Epidermal melanocyte (primary cell): ENCODE measurements around the gene CHTF8.
"Not testable (repeated sequence)": the region's sequence is repeated elsewhere in the genome, so short reads cannot be mapped to it uniquely, and the experiment has no call there.

ENCODE experiments used
- DNase-seq: peaks from one replicate; pipeline ENCODE4 v3.0.0; 2011; ENCODE audit warnings: low spot score; ENCODE audit not compliant: insufficient read length

CHTF8 gene

DNA sequence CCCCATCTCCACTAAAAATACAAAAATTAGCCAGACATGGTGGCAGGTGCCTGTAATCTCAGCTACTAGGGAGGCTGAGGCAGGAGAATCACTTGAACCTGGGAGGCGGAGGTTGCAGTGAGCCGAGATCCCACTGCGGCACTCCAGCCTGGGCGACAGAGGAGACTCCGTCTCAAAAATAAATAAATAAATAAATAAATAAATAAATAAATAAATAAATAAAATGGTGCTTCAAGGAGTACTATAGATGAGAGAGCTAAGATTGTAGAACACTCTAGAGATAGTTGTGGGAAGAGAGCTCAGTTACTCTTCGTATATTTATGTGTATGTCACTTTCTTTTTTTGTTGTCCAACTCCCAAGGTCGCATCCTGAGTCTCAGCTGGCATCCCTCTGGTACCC lies 7.1 kb upstream of the CHTF8 start:
- DNase-seq, result not testable (repeated sequence)

DNA sequence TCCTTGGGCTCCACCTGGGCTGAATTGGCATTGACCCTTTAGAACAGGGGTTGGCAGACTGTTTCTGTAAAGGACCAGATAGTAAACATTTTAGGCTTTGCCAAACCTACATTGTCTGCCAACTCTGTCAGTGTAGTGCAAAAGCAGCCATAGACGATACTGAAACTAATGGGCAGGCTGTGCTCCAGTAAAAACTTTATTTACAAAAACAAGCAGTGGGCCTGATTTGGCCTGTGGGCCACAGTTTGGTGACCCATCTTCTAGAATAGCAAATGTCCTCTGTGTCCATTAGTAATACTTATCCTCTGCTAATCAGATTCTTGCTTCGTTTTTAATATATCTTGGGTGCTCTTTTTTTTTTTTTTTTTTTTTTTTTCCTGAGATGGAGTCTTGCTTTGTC lies 6.2 kb upstream of the CHTF8 start:
- DNase-seq, result no peak

DNA sequence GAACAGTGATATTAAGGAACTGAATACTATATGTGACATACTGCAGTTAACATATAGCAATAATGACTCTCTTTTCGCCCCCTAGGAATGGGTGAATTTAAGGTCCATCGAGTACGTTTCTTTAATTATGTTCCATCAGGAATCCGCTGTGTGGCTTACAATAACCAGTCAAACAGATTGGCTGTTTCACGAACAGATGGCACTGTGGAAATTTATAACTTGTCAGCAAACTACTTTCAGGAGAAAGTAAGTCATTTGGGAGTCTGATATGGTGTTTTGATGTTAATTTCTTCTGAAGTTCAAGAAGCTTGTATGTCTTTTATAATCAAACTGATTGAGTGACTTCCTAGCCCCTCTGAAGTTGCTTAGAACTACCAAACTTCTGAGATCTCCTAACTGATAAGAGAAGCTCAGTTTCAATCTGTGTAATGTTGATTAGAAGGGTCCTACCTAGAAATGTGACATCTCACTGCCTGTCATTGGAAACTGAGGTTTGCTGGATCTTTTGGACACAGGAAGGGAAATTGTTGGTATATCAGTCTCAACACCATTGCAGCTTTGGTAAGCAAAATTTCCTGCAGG lies 1.1 kb upstream of the CHTF8 start:
- DNase-seq, result no peak

DNA sequence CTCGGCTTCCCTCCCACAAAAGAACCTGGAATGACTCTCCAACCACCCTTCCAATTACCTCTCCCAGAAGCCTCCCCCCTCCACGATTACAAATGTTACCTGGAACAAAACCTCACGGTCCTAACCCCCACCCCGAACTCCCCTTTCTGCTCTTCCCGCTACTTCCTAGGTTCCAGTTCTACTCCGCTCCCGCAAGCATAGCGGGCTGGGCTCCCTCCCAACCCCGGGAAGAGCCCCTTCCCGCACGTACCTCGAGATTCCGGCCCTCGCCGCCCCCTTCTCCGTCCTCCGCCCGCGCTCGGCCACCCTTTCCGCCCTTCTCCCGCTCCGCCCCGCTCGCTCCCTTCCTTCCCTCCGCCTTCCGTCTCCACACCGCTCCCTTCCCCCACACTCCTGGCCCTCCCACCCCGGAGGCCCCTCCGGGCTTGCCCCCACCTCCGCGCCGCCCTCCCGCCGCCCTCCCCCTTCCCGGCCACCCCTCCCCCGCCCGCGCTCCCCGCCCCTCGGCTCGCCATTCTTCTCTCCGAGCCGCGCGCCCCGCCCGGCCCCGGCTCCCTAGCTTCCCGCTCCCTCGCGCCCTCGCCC lies 457 bp downstream of the CHTF8 start:
- peak; percentile 92 for DNase-seq

DNA sequence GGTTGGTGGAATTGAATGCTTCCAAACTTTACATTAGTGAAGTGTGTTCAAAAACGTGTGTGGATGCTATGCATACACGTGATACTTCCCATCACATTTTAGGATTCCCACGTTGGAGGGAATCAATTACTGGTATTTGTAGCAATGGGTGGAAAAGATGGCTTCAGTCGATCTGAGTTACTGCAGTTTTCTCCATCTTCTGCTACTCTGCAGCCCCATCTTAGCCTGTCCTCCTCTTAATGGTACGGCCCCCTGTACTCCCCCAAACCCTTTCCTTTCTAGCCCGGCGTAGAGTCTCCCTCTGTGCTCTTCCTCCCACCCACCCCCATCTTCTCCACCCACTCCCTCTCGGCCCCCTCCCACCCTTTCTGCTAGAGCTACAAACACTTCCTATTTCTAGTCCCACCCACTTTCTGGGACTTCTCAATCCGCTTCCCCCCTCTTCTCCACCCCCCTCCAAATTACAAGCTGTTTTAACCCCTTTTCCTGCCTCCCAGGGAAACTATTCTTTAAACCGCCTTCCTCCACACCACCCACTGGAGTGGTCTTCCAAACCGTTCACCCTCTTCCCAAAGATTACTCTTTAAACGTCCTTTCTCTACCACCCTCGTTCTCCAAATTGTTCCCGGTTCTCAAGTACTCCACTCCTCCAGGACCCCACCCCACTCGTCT lies 1.1 kb downstream of the CHTF8 start:
- DNase-seq, result peak; percentile 59

DNA sequence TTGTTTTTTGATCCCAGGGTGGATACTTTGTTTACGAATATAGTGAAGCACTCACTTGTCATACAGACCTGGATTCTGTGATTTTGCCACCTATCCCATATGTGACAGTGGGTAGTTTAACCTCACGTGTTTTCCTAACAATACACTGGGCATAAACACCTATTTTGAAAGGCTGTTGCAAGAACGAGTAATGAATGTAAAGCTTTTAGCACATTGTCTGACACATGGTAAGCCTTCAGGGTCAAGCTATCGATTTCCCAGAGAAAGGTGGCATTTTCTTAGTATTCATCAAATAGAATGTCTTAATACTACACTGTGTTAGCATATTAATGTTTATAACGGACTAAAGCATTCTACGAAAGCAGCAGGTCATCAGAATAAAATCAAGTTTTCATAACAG lies 1.9 kb downstream of the CHTF8 start:
- no peak for DNase-seq

DNA sequence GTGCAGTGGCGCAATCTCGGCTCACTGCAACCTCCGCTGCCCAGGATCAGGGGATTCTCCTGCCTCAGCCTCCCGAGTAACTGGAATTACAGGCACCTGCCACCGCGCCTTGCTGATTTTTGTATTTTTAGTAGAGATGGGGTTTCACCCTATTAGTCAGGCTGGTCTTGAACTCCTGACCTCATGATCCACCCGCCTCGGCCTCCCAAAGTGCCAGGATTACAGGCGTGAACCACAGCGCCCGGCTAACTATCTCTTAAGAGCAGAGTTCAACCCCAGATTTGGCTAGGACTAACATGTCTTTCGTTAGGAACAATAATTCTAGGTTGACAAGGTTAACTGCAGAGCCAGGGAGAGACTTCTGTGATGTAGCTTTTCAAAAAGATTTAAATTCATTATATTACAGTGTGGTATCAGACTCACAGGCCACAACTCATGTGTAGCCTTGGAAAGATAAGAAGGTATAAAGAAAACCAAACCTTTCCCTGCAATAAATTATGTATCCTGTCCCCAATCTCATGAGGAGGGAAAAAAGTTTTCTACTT lies 4.3 kb downstream of the CHTF8 start:
- no peak for DNase-seq

DNA sequence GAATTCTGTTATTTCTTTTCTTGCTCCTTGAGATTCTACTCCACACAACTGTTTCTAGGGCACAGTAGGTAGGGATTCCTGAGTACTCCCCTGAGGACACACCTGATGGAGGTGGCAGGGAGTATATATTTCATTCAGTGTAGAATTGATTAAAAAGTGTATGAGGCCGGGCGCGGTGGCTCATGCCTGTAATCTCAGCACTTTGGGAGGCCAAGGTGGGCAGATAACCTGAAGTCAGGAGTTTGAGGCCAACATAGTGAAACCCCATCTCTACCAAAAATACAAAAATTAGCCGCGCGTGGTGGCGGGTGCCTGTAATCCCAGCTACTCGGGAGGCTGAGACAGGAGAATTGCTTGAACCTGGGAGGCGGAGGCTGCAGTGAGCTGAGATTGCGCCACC lies 5.6 kb downstream of the CHTF8 start:
- not testable (repeated sequence) for DNase-seq

DNA sequence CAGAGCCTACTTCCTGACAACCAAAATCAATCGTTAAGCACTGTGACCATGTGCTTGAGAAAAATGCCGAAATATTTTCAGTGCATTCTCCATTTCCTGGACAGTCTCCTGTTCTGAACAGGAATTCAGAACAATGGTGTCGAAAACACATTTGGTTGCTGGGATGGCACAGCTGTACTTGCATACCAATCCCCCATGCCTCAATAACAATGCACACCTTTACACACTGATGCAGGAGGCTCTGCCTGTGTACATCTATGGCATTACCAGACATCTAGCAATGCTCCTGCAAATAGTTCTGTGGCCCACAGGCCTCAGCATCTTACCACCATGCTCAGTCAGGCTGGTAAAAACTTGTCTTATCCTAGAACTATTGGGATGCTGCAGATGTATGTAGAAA lies 6.2 kb downstream of the CHTF8 start:
- DNase-seq, result no peak

DNA sequence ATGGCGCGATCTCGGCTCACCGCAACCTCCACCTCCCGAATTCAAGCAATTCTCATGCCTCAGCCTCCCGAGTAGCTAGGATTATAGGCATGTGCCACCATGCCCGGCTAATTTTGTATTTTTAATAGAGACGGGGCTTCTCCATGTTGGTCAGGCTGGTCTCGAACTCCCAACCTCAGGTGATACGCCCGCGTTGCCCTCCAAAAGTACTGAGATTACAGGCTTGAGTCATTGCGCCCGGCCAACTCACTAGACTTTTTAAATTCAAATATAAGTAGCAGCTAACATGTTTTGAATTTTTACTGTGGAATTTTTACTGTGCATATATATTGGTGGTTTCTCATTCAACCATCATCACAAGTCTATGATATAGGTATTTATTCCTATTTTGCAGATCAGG lies 7.4 kb downstream of the CHTF8 start:
- not testable (repeated sequence) for DNase-seq

DNA sequence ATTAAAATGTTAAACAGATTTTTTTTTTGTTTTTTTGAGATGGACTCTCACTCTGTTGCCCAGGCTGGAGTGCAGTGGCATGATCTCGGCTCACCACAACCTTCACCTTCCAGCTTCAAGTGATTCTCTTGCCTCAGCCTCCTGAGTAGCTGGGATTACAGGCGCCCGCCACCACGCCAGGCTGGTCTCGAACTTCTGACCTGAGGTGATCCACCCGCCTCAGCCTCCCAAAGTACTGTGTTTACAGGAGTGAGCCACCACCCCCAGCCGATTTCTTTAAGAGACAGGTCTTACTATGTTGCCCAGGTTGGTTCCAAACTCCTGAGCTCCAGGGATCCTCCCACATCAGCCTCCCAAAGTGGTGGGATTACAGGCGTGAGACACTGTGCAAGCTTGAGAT lies 8.0 kb downstream of the CHTF8 start:
- DNase-seq, result not testable (repeated sequence)

DNA sequence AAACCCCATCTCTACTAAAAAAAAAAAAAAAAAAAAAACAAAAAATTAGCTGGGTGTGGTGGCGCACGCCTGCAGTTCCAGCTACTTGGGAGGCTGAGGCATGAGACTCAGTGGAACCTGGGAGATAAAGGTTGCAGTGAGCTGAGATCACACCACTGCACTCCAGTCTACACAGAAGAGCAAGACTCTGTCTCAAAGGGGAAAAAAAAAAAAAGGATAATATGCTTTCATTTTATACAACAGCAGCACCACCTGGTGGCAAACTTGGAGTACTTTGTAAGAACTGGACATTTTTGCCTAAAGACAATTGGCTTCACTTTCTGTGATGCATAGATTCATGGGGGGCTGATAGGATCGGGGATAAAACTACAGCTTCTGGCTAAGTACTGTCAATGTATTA lies 8.5 kb downstream of the CHTF8 start:
- peak; percentile 50 for DNase-seq

DNA sequence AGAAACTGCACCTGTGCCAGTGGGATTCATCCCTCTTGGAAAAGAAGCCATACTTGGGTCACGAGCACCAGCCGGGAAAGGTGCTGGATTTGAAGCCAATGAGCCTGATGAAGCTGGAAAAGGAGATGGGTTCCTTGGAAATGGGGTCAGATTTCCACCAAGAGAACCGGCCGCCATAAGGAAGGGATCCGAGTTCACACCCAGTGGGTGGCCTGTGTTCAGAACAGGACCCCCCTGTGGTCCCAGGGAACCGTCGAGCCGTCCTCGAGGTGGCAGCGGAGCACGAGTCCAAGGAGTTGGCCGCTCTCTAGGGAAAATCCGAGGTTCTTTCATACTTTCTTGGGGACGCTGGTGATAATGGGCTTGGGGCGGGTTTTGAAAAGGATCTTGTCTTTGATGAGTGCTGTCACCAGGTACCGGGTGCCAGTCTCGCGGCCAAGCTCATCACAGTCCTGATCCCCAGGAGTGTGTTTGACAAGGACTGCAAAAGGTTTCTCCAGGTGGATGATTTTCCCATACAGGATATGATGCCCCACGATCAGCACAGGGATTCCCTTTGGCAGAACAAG lies 12.2 kb downstream of the CHTF8 start:
- DNase-seq, result no peak

DNA sequence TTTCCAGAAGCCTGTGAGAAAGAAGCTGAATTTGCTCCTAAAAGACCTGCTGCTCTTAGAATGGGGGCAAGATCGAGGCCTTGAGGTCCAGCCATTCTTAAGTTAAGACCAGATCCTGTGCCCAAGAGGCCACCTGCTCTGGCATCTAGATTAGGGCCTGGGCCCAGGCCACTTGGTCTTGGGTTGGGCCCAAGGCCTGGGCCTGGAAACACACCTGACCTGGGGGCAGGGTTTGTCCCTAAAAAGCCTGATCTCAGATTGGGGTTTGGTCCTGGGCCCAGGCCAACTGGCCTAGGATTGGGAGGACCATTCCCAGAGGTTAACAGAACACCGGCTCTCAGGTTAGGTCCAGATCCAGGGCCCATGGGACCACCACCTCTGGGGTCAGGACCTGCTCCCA lies 12.9 kb downstream of the CHTF8 start:
- no peak for DNase-seq

DNA sequence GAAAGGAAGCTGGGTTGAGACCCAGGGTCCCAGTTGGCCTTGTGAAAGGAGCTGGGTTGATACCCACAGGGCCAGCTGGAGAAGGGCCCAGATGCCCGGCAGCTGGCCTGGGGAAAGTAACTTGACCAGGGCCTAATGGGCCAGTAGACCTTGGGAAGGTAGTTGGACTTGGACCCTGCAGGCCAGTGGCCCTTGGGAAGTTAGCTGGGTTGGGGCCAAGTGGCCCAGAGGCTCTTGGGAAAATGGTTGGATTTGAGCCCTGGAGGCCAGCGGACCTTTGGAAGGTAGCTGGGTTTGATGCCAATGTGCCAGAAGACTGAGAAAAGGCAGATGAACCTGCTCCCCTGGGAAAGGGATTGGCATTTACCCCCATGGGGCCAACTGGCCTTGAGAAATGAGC lies 13.4 kb downstream of the CHTF8 start:
- DNase-seq, result no peak

DNA sequence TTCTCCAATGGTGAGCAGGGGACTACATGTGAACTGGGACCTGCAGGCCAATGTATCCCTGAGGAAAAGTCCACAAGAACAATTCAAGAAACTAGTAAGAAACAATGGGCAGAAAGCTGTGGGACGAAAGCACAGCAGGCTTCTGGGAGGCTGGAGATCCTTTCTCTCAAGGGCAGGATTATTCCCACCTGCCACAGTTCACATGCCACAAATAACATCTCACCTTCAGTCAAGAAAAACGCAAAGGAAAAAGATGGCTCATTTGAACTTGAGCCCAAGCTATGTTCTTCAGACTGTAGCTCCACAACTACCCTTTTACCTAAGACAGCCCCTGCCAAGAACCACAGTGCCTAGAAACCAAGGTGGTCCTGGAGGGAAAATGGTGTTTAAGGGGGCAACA lies 13.9 kb downstream of the CHTF8 start:
- DNase-seq, result no peak

DNA sequence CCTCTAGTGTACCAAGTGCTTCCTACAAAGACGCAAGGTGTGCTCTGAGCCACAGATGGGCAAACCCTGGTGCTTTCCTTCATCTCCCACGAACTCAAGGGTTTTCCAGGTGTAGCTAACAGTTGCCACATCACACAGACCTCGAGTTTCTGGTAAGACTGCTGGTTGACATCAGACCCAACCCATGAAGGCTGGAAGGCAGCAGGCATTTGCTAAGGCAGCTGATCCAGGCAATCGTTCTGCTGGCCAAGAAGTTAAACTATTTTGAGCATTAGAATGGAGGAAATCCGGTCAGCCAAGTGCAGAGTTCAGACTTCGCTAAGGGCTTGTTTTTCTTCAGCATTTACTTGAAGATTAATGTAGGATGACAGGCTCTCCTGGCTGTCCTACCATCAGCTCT lies 15.5 kb downstream of the CHTF8 start:
- DNase-seq, result no peak

DNA sequence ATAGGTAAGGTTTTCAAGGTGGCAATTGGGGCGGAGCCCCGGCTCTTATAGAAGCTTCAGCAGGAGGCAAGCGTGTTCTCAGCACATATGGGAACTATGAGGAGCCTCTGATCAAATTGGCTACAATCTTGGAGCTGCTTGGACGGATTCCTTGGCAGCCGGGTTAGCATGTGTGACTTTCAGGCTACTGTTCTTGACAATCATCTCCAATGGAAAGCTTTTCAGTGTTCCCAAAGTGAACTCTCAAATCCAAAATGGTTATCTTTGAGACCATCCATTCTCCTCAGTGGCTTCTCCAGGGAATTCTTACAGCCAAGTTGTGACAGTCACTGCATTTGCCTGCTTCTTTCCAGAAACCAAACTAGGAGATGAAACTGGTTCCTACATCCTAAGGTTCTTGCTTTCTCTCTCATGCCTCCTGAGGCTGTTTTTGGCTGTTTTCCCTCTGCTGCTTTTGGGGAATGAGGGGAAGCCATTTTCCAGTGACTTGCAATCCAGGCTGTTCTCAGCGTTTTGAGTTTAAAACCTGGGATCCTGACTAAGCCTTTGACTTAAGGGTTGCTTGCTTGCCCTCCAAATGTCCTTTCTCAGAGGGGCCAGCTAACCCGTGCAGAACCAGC lies 16.0 kb downstream of the CHTF8 start:
- no peak for DNase-seq

DNA sequence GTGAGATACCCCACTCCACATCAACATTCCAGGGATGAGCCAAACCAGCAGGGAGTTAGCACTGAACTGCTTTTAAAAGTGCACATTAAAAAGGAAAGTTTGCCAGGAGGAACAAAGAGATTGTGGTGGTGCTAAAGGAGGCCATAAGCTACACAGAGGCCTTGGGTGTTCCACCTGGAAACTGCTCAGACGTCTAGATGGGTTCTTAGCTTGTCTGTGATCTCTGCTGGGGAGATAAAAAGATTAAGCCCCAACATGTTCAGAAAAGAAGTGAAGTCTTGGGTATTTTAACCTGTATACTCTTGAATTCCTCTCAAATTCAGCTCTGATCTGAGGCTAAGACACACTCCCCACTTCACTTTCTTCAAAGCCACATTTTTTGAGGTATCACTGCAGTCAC lies 16.6 kb downstream of the CHTF8 start:
- DNase-seq, result no peak

DNA sequence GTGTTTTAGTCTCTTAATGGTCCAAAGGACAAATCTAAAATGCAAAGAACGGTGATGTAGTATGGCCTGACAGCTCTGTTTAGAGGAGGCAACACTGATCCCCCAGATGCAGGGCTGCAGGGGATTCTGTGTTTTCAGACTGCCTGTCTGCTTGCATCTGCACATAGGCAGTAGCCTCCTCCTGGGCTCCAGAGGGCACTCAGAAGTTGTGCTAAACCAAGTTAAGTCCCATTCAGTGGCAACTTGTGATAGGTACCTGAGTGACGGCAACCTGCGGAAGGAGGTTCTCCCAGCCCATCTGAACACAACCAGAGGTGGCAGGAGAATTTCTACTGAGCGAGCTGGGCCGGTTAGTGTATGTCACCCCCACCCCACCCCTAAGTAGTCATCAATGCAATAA lies 17.0 kb downstream of the CHTF8 start:
- DNase-seq, result no peak

DNA sequence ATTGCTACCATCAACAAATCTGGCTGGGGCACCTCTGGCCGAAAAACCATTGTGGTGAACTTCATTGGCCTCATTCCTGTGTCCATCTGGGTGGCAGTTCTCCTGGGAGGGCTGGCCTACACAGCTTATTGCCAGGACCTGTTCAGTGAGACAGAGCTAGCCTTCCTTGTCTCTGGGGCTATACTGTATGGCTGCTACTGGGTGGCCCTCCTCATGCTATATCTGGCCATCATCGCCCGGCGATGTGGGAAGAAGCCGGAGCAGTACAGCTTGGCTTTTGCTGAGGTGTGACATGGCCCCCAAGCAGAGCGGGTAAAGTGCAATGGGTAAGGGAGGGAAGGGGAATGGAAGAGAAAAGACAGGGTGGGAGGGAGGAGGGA lies 17.4 kb downstream of the CHTF8 start:
- no peak for DNase-seq

DNA sequence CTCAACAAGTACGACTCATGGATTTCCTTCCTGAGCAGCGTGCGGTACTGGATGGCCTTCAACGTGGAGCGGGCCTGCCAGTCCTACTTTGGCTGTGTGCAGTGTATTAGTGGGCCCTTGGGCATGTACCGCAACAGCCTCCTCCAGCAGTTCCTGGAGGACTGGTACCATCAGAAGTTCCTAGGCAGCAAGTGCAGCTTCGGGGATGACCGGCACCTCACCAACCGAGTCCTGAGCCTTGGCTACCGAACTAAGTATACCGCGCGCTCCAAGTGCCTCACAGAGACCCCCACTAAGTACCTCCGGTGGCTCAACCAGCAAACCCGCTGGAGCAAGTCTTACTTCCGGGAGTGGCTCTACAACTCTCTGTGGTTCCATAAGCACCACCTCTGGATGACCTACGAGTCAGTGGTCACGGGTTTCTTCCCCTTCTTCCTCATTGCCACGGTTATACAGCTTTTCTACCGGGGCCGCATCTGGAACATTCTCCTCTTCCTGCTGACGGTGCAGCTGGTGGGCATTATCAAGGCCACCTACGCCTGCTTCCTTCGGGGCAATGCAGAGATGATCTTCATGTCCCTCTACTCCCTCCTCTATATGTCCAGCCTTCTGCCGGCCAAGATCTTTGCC lies 17.9 kb downstream of the CHTF8 start:
- no peak for DNase-seq
